Mucosa of rectum (tissue), 2 donors: Measurements from ENCODE around the gene MOB3A.

Experiments
- H3K27ac ChIP-seq, 2 donors: one replicate each; pipeline ENCODE4 v1.7.0; 2013; ENCODE audit warnings: inconsistent platforms in 2 of 2, low read depth in 2 of 2, low read length in 2 of 2
- H3K27me3 ChIP-seq, 2 donors: one replicate each; pipeline ENCODE4 v1.7.0; 2013; ENCODE audit warnings: low read length in 2 of 2; ENCODE audit not compliant: control insufficient read depth in 2 of 2, insufficient read depth in 2 of 2
- H3K36me3 ChIP-seq, 2 donors: one replicate each; pipeline ENCODE4 v1.7.0; 2013; ENCODE audit warnings: low read length in 2 of 2; ENCODE audit not compliant: control insufficient read depth in 2 of 2, insufficient read depth in 2 of 2
- H3K4me1 ChIP-seq, 2 donors: one replicate each; pipeline ENCODE4 v1.7.0; 2013; ENCODE audit warnings: low read length in 2 of 2, mild to moderate bottlenecking in 1 of 2; ENCODE audit not compliant: control insufficient read depth in 2 of 2, insufficient read depth in 2 of 2
- H3K4me3 ChIP-seq, 2 donors: one replicate each; pipeline ENCODE4 v1.7.0; 2013; ENCODE audit warnings: low read length in 2 of 2
- H3K9ac ChIP-seq, 2 donors: one replicate each; pipeline ENCODE4 v1.7.0; 2013; ENCODE audit warnings: low read length in 2 of 2, low read depth in 1 of 2, mild to moderate bottlenecking in 1 of 2
- H3K9me3 ChIP-seq, 2 donors: one replicate each; pipeline ENCODE4 v1.7.0; 2013; ENCODE audit warnings: low read length in 2 of 2; ENCODE audit not compliant: control insufficient read depth in 2 of 2
- donor health status: healthy.
- donor health status: Normal muscosa, but diverticular disease.

Gene MOB3A

GRCh38 chr19:2109046-2109864, 13.1 kb upstream of the MOB3A start:
- H3K4me3 ChIP-seq, result no peak overlapping the region
- H3K36me3 ChIP-seq, result peaks cover 65 to 68% of the 10 kb centered on the region in 2 donors
- no peak overlapping the region for H3K9ac ChIP-seq
- H3K4me1 ChIP-seq, result no peaks in the 10 kb centered on the region
- no peaks in the 10 kb centered on the region for H3K27me3 ChIP-seq
- no peaks in the 10 kb centered on the region for H3K9me3 ChIP-seq
- no peak overlapping the region for H3K27ac ChIP-seq

- Histone ChIP-seq H3K4me1 (no peaks in the 10 kb centered on the region), H3K36me3 (peaks cover 56 to 66% of the 10 kb centered on the region in 2 donors)
These were observed 12.3 kb upstream of the MOB3A start for GRCh38 chr19:2108251-2109016.

GRCh38 chr19:2103045-2103707, 7.0 kb upstream of the MOB3A start:
- Histone ChIP-seq H3K27ac (no peak overlapping the region), H3K4me1 (no peaks in the 10 kb centered on the region), H3K4me3 (no peak overlapping the region), H3K9ac (no peak overlapping the region), H3K27me3 (no peaks in the 10 kb centered on the region), H3K9me3 (no peaks in the 10 kb centered on the region), H3K36me3 (peaks cover 37 to 43% of the 10 kb centered on the region in 2 donors)

More at GRCh38 chr19:2108251-2109016, 12.3 kb upstream of the MOB3A start:
- no peak overlapping the region for H3K27ac ChIP-seq
- no peak overlapping the region for H3K4me3 ChIP-seq
- no peaks in the 10 kb centered on the region for H3K27me3 ChIP-seq
- H3K9ac ChIP-seq, result no peak overlapping the region
- H3K9me3 ChIP-seq, result no peaks in the 10 kb centered on the region

- no peak overlapping the region for H3K27ac ChIP-seq
- H3K4me1 ChIP-seq, result peaks cover 9 to 11% of the 10 kb centered on the region in 2 donors
- H3K9me3 ChIP-seq, result no peaks in the 10 kb centered on the region
- H3K9ac ChIP-seq, result no peak overlapping the region
- H3K27me3 ChIP-seq, result no peaks in the 10 kb centered on the region
- peaks cover 33 to 41% of the 10 kb centered on the region in 2 donors for H3K36me3 ChIP-seq
- H3K4me3 ChIP-seq, result no peak overlapping the region
These were observed 5.5 kb upstream of the MOB3A start for GRCh38 chr19:2101417-2102335.

- Histone ChIP-seq H3K27ac (no peak overlapping the region), H3K27me3 (no peaks in the 10 kb centered on the region), H3K4me3 (no peak overlapping the region), H3K9ac (no peak overlapping the region), H3K4me1 (peaks cover 9 to 11% of the 10 kb centered on the region in 2 donors), H3K36me3 (peaks cover 23 to 35% of the 10 kb centered on the region in 2 donors), H3K9me3 (no peaks in the 10 kb centered on the region)
These were observed 4.6 kb upstream of the MOB3A start for GRCh38 chr19:2100719-2101061.

GRCh38 chr19:2099937-2100718, 4.0 kb upstream of the MOB3A start:
- Histone ChIP-seq H3K4me3 (no peak overlapping the region), H3K4me1 (peaks cover 9 to 12% of the 10 kb centered on the region in 2 donors), H3K27me3 (no peaks in the 10 kb centered on the region), H3K9ac (no peak overlapping the region), H3K9me3 (no peaks in the 10 kb centered on the region), H3K27ac (no peak overlapping the region), H3K36me3 (peaks cover 19 to 32% of the 10 kb centered on the region in 2 donors)

- H3K9me3 ChIP-seq, result no peaks in the 10 kb centered on the region
- peaks cover 19 to 28% of the 10 kb centered on the region in 2 donors for H3K36me3 ChIP-seq
These were observed 3.0 kb upstream of the MOB3A start for GRCh38 chr19:2099054-2099501.

GRCh38 chr19:2097886-2098327, 1.8 kb upstream of the MOB3A start:
- Histone ChIP-seq H3K9ac (no peak overlapping the region), H3K9me3 (no peaks in the 10 kb centered on the region), H3K27me3 (no peaks in the 10 kb centered on the region), H3K4me1 (peaks cover 17 to 23% of the 10 kb centered on the region in 2 donors), H3K4me3 (no peak overlapping the region), H3K36me3 (peaks cover 19 to 22% of the 10 kb centered on the region in 2 donors), H3K27ac (no peak overlapping the region)

More at GRCh38 chr19:2099054-2099501, 3.0 kb upstream of the MOB3A start:
- peaks cover 16 to 23% of the 10 kb centered on the region in 2 donors for H3K4me1 ChIP-seq
- no peaks in the 10 kb centered on the region for H3K27me3 ChIP-seq
- H3K4me3 ChIP-seq, result no peak overlapping the region
- no peak overlapping the region for H3K9ac ChIP-seq
- H3K27ac ChIP-seq, result no peak overlapping the region
